Measurements from ENCODE around the gene BLVRB.

DNA sequence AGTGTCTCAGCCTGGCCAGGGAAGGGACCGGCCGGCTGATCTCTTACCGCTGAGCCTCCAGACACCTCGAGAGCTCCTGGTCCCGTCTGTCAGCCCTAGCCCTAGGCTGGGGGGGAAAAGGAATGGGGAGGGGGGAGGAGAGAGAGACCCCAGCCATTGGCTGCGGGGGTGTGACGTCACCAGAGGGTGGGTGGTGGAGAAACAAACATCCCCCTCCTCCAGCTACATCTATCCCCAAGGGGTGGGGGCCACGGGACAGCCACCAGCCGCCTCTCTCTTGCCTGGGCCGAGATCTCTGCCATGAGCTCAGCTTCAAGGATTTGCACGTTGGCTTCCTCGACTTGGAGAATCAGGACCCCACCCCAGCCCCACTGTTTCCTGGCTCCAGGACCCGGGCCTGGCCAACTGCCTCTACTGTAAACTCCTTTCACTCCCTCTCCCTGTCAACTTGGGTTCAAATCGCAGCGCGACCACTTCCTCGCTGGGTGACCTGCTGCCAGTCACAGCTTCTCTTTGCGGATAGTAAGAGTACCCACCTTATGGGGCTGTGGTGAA is 52.2 kb downstream of the BLVRB start, which contains the start of gene PRX:
- TF ChIP-seq EZH2 (IDR thresholded peaks at IDR 0.05), result no peak
- TF ChIP-seq POLR2AphosphoS5 (IDR thresholded peaks at IDR 0.05; ENCODE audit: borderline replicate concordance, low read depth, low read length), result no peak
- TF ChIP-seq FOXP2 (optimal IDR thresholded peaks at IDR 0.05; ENCODE audit: control extremely low read depth, extremely low read length, insufficient read depth), result no peak

All from SK-N-MC (cell line).